CD4-positive, alpha-beta T cell (primary cell): ENCODE measurements around the gene CD6. TPM values are rescaled to one million over a fixed set of nuclear protein-coding genes. Genes with fewer than 3 reads are reported as not detected.

Experiments
- ATAC-seq: fragments of 200-7000 bp; cut with Tn5 transposase; one replicate; pipeline ENCODE4 v1.10.0; 2022; ENCODE audit warnings: mild to moderate bottlenecking; ENCODE audit not compliant: poor library complexity
- CTCF ChIA-PET: fragments of 350-600 bp; sonication (Branson Sonifier 250); formaldehyde crosslinking; loops from one replicate; lab custom pipeline; 2021; ENCODE audit warnings: antibody characterized with exemption, inconsistent platforms; lab: Charles Lee
- POLR2A ChIA-PET: fragments of 350-600 bp; sonication (Branson Sonifier 250); formaldehyde crosslinking; loops from one replicate; lab custom pipeline; 2021; ENCODE audit warnings: antibody characterized with exemption, inconsistent platforms; lab: Charles Lee
- DNase-seq, 14 experiments: peaks; one replicate each; pipeline ENCODE4 v3.0.0-alpha.2; 2013 to 2020; ENCODE audit warnings: mixed read lengths in 2 of 14
- H3K27ac ChIP-seq, 2 donors: one replicate each; pipeline versions ENCODE4 v1.5.1 to v1.7.0; 2013; ENCODE audit warnings: low read length in 2 of 2, low read depth in 1 of 2, mild to moderate bottlenecking in 1 of 2
- H3K27me3 ChIP-seq, 2 experiments: 1 replicate in 1 of 2; 2 replicates in 1 of 2; pipeline versions ENCODE4 v1.6.1 to v1.7.0; 2013; ENCODE audit warnings: low read length in 2 of 2, control low read depth in 1 of 2, mild to moderate bottlenecking in 1 of 2, moderate library complexity in 1 of 2; ENCODE audit not compliant: insufficient read depth in 2 of 2, control insufficient read depth in 1 of 2
- H3K36me3 ChIP-seq: one replicate; pipeline ENCODE4 v1.6.1; 2013; ENCODE audit warnings: low read length, control low read depth; ENCODE audit not compliant: insufficient read depth
- H3K4me1 ChIP-seq: one replicate; pipeline ENCODE4 v1.6.1; 2013; ENCODE audit warnings: low read length, control low read depth; ENCODE audit not compliant: insufficient read depth
- H3K4me3 ChIP-seq: one replicate; pipeline ENCODE4 v1.5.1; 2013; ENCODE audit warnings: mild to moderate bottlenecking, low read length, moderate library complexity
- H3K9me3 ChIP-seq, 2 experiments: 1 replicate in 1 of 2; 2 replicates in 1 of 2; pipeline versions ENCODE4 v1.6.1 to v1.7.0; 2013; ENCODE audit warnings: low read length in 2 of 2, mild to moderate bottlenecking in 2 of 2, control low read depth in 1 of 2, moderate library complexity in 1 of 2; ENCODE audit not compliant: control insufficient read depth in 1 of 2, insufficient read depth in 1 of 2
- H3K27ac Mint-ChIP-seq: one replicate; pipeline ENCODE4 v1.8.0; 2020; ENCODE audit warnings: mixed read lengths
- H3K27me3 Mint-ChIP-seq: one replicate; pipeline ENCODE4 v1.8.0; 2021; ENCODE audit warnings: mixed read lengths
- H3K36me3 Mint-ChIP-seq: one replicate; pipeline ENCODE4 v1.8.0; 2021; ENCODE audit warnings: low read depth, mixed read lengths
- H3K4me1 Mint-ChIP-seq: one replicate; pipeline ENCODE4 v1.8.0; 2021; ENCODE audit warnings: low read depth, mixed read lengths
- H3K4me3 Mint-ChIP-seq: one replicate; pipeline ENCODE4 v1.8.0; 2020; ENCODE audit warnings: mild to moderate bottlenecking, mixed read lengths
- H3K9me3 Mint-ChIP-seq: one replicate; pipeline ENCODE4 v1.8.0; 2020; ENCODE audit warnings: mixed read lengths
- CTCF ChIP-seq: fragments of 200-600 bp; IDR thresholded peaks from one replicate; pipeline ENCODE4 v1.8.0; 2022; ENCODE audit warnings: antibody characterized with exemption, mild to moderate bottlenecking
- intact Hi-C, 2 experiments: fragments of 100-400 bp; cut with DNase I in 1 of 2; cut with micrococcal nuclease in 1 of 2; formaldehyde crosslinking; loops; one replicate each; pipeline versions ENCODE4 v1.15.1 to v1.9.0; 2023 to 2025; cut with DNase I, micrococcal nuclease
- total RNA-seq, 174 experiments: library from RNA in 2 of 174; stranded (reverse) in 2 of 174; gene quantifications; one replicate each; pipeline ENCODE4 v1.2.3 and lab custom pipeline; 2021 to 2026

Gene CD6
- total RNA-seq, 2 experiments from 2014 or later: 814 to 827 TPM

GRCh38 chr11:61022311-61023085 lies 51.0 kb downstream of the CD6 start:
- DNase-seq (peak in 3 of 14 experiments; percentile 58 to 65 (median 62)), ATAC-seq (peak; percentile 1)
- Histone ChIP-seq H3K36me3 (peaks cover 33% of the 10 kb centered on the region), H3K4me1 (peaks cover 92% of the 10 kb centered on the region), H3K27ac (peak overlapping the region; percentile 81 to 88), H3K27me3 (no peaks in the 10 kb centered on the region), H3K4me3 (peak overlapping the region; percentile 21), H3K9me3 (no peaks in the 10 kb centered on the region)
- no peaks in the 10 kb centered on the region for H3K9me3 Mint-ChIP-seq
- H3K36me3 Mint-ChIP-seq: peaks cover 47% of the 10 kb centered on the region
- TF ChIP-seq CTCF: no peak
- H3K4me3 Mint-ChIP-seq: peak overlapping the region; percentile 87
- H3K27me3 Mint-ChIP-seq: no peaks in the 10 kb centered on the region
- ChIA-PET CTCF (interaction anchor here (1.0 to 2.1 kb wide), 5 partner anchors 37 to 61 kb away, joined by 3 to 7 read pairs (median 3); no protein-coding TSS in a partner anchor), POLR2A (interaction anchor here (0.6 to 7.2 kb wide), 21 partner anchors 9 to 106 kb away, joined by 3 to 307 read pairs (median 7); partner anchors contain the start of gene CD5)
- peak overlapping the region; percentile 99 for H3K27ac Mint-ChIP-seq
- intact Hi-C loops: loop anchor here in 1 of 2 experiments (2.0 to 5.0 kb wide), 5 partner anchors 35 to 105 kb away; partner anchors contain the start of gene CD6
- peaks cover 89% of the 10 kb centered on the region for H3K4me1 Mint-ChIP-seq

- CTCF ChIA-PET: interaction anchor here (0.9 to 2.1 kb wide), 10 partner anchors 13 to 66 kb away, joined by 3 to 7 read pairs (median 3); no protein-coding TSS in a partner anchor
- H3K9me3 ChIP-seq: no peaks in the 10 kb centered on the region
- peak overlapping the region; percentile 87 for H3K4me3 Mint-ChIP-seq
- peak overlapping the region; percentile 81 to 88 for H3K27ac ChIP-seq
- no peak for TF ChIP-seq CTCF
- DNase-seq: peak in 13 of 14 experiments; percentile 40 to 85 (median 65)
- H3K36me3 Mint-ChIP-seq: peaks cover 38% of the 10 kb centered on the region
- POLR2A ChIA-PET: interaction anchor here (0.6 to 7.2 kb wide), 27 partner anchors 8 to 106 kb away, joined by 3 to 307 read pairs (median 5); partner anchors contain the start of gene CD5
- intact Hi-C loops: loop anchor here in 1 of 2 experiments (2.0 to 5.0 kb wide), 5 partner anchors 36 to 104 kb away; partner anchors contain the start of gene CD6
- H3K27me3 ChIP-seq: no peaks in the 10 kb centered on the region
- H3K27me3 Mint-ChIP-seq: no peaks in the 10 kb centered on the region
- peaks cover 96% of the 10 kb centered on the region for H3K4me1 ChIP-seq
- H3K4me1 Mint-ChIP-seq: peaks cover 95% of the 10 kb centered on the region
- no peaks in the 10 kb centered on the region for H3K9me3 Mint-ChIP-seq
- H3K4me3 ChIP-seq: no peak overlapping the region
- peaks cover 24% of the 10 kb centered on the region for H3K36me3 ChIP-seq
- peak; percentile 15 for ATAC-seq
- H3K27ac Mint-ChIP-seq: peak overlapping the region; percentile 99
These were observed 51.8 kb downstream of the CD6 start for GRCh38 chr11:61023086-61023965.

- ChIA-PET POLR2A (interaction anchor here (0.6 to 7.2 kb wide), 18 partner anchors 8 to 88 kb away, joined by 3 to 307 read pairs (median 8); partner anchors contain the start of gene CD5), CTCF (interaction anchor here (0.9 to 2.1 kb wide), 8 partner anchors 12 to 65 kb away, joined by 3 to 7 read pairs (median 4); no protein-coding TSS in a partner anchor)
- intact Hi-C loops: loop anchor here in 1 of 2 experiments (2.0 to 5.0 kb wide), 5 partner anchors 37 to 103 kb away; partner anchors contain the start of gene CD6
- no peaks in the 10 kb centered on the region for H3K9me3 ChIP-seq
- no peak overlapping the region for H3K4me3 ChIP-seq
- TF ChIP-seq CTCF: no peak
- Mint-ChIP-seq H3K27me3 (no peaks in the 10 kb centered on the region), H3K36me3 (peaks cover 32% of the 10 kb centered on the region), H3K27ac (peak overlapping the region; percentile 99), H3K4me3 (peak overlapping the region; percentile 82), H3K9me3 (no peaks in the 10 kb centered on the region), H3K4me1 (peaks cover 95% of the 10 kb centered on the region)
- H3K4me1 ChIP-seq: peaks cover 98% of the 10 kb centered on the region
- H3K27ac ChIP-seq: peak overlapping the region; percentile 81 to 88
- peaks cover 18% of the 10 kb centered on the region for H3K36me3 ChIP-seq
- DNase-seq (no peak), ATAC-seq (no peak)
- no peaks in the 10 kb centered on the region for H3K27me3 ChIP-seq
These were observed 52.5 kb downstream of the CD6 start for GRCh38 chr11:61023966-61024295.
